ENCODE data around the gene PLOD3. TPM values are rescaled to one million over a fixed set of nuclear protein-coding genes. Genes with fewer than 3 reads are reported as not detected.
A peak's percentile ranks its signal among the peaks of the same experiment; 100 is the strongest.

PLOD3 gene
- total and polyA plus RNA-seq, 9 of the 15 experiments (the other 6 are each of a cell fraction or from before 2014, with no cell fraction given) = 2.8 to 101 (median 30.9) TPM

DNA sequence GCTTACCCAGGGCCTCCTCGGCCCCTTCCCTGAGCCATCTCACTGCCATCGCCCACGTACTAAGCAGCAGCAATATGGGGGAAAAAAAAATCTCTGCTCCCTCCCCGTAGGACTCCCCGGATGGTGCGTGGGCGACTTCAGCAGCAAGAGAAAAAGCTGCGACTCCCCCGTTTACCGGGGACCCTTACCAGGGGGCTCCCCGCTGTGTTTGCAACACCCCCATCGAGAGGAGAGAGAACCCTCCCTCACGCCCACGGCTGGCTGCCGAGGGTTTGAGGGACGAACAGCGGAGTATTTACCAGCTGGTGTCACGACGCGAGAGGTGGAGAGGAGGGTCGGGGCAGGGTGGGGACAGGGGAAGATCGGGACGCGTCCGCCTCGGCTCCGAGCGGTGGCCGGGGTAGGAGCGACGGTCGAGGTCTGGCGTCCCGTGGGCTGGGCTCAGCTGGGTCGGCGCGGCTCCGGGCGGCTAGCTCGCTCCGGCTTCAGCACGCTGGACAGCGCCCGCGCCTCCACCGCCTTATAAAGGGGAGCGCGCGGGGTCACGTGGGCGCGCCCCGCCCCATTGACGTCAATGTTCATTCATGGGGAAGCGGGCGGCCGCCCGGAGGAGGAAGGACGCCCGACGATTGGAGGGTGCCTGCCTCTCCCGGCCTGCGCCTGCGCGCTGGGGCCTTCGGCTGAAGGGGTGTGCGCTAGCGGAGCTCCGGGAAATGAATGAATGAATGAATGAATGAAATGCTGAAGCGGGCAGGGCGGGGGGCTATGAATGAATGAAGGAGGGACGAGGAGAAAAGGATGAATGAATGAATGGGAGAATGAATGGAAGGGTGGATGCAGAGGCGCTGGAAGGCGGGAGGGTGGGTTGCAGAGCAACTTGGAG, 52.1 kb downstream of the PLOD3 start, which contains the start of gene VGF (continued):
- TF ChIP-seq ZBTB26 (CRISPR knock-in tag; IDR thresholded peaks at IDR 0.05) = 0 out of 2 replicates have a peak, but pooled peaks have one; percentile 5
- TF ChIP-seq ZNF830 (CRISPR knock-in tag; IDR thresholded peaks at IDR 0.05) = no peak
- TF ChIP-seq ARID1B (IDR thresholded peaks at IDR 0.05) = no peak
- TF ChIP-seq FOXK1 (CRISPR knock-in tag; IDR thresholded peaks at IDR 0.05; ENCODE audit: borderline replicate concordance) = peak; percentile 96; the same call in 1 of the 2 replicates
- TF ChIP-seq, protein P1, sequence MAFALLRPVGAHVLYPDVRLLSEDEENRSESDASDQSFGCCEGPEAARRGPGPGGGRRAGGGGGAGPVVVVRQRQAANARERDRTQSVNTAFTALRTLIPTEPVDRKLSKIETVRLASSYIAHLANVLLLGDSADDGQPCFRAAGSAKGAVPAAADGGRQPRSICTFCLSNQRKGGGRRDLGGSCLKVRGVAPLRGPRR (CRISPR knock-in tag; IDR thresholded peaks at IDR 0.05) = no peak
- no peak for TF ChIP-seq MGA (IDR thresholded peaks at IDR 0.05)
- TF ChIP-seq ZNF444 (CRISPR knock-in tag; IDR thresholded peaks at IDR 0.05) = no peak
- TF ChIP-seq SREBF2 (CRISPR knock-in tag; IDR thresholded peaks at IDR 0.05) = peak; percentile 53; the same call in 1 of the 2 replicates
- TF ChIP-seq CTBP1 (IDR thresholded peaks at IDR 0.05; ENCODE audit: borderline replicate concordance) = peak; percentile 92
- TF ChIP-seq TEAD1 (CRISPR knock-in tag; IDR thresholded peaks at IDR 0.05) = peak in 1 of 2 experiments; percentile 94; a peak in 2 of 4 replicates
- TF ChIP-seq HCFC1 (IDR thresholded peaks at IDR 0.05; ENCODE audit: low read depth, low read length) = peak; percentile 55
- TF ChIP-seq POLR2B (IDR thresholded peaks at IDR 0.05; ENCODE audit: low read depth, partially characterized antibody) = peak; percentile 45
- TF ChIP-seq YY1 (IDR thresholded peaks at IDR 0.05; ENCODE audit: borderline replicate concordance in 1 of 3, control insufficient read depth in 1 of 3, extremely low read depth in 1 of 3, insufficient read depth in 3 of 3, insufficient read length in 1 of 3, insufficient replicate concordance in 2 of 3, low read depth in 1 of 3, low read length in 2 of 3) = peak in 1 of 3 experiments; percentile 69

Measured in K562 (cell line).